Adrenal gland (tissue), 5 donors: Measurements from ENCODE around the gene WDFY4.

Source experiments
- POLR2A ChIP-seq, 2 donors: fragments of 450-650 bp; IDR thresholded peaks; one replicate each; pipeline ENCODE4 v1.6.1; 2017; ENCODE audit warnings: antibody characterized with exemption in 2 of 2, mild to moderate bottlenecking in 2 of 2, moderate library complexity in 1 of 2
- TF ChIP-seq, protein P1 (sequence below), 6 experiments: fragments of 450-650 bp in 4 of 6; fragments of 200-600 bp in 2 of 6; sonication (generic) in 1 of 6; IDR thresholded peaks; 1 replicate in 5 of 6; 2 replicates in 1 of 6; pipeline versions ENCODE4 v1.5.1 to v1.8.0; 2016 to 2021; ENCODE audit warnings: antibody characterized with exemption in 6 of 6, mild to moderate bottlenecking in 2 of 6, moderate library complexity in 1 of 6
- donor health status: DM: no; HTN: no; CAD: no.

DNA sequence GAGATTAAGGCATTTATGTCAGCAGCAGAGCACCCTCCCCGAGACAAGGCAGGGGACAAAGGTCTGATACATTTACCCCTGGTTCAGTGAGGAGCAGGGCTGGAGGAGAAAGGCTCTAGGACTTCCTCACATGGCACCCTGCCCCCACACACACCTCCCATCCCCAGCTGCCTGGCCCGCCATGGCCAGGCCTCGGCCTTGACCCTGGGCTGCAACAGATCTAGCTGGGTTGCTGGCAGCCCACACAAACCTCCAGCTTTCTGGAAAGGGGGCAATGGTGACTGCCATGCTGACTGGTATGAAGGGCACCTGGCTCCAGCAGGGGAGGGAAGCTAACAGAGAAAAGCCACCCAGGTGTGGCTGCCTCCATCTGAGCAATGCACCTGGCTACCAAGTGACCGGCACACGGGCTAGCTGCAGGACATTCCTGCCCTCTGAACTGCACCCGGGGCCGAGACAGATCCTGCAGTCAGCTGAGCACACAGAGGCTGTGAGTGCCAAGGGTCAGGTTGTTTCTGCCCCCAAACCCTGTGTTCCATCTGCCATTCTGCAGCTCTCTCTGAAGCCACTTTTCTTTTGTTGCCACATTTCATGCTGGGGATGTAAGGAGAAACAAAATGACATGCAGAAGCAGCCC is 340.8 kb downstream of the WDFY4 start:
- no peak for TF ChIP-seq POLR2A (IDR thresholded peaks at IDR 0.05)
- TF ChIP-seq, protein P1, sequence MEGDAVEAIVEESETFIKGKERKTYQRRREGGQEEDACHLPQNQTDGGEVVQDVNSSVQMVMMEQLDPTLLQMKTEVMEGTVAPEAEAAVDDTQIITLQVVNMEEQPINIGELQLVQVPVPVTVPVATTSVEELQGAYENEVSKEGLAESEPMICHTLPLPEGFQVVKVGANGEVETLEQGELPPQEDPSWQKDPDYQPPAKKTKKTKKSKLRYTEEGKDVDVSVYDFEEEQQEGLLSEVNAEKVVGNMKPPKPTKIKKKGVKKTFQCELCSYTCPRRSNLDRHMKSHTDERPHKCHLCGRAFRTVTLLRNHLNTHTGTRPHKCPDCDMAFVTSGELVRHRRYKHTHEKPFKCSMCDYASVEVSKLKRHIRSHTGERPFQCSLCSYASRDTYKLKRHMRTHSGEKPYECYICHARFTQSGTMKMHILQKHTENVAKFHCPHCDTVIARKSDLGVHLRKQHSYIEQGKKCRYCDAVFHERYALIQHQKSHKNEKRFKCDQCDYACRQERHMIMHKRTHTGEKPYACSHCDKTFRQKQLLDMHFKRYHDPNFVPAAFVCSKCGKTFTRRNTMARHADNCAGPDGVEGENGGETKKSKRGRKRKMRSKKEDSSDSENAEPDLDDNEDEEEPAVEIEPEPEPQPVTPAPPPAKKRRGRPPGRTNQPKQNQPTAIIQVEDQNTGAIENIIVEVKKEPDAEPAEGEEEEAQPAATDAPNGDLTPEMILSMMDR (IDR thresholded peaks at IDR 0.05), result no peak
